GM12891 (cell line): ENCODE measurements around the gene SSR2.

ENCODE experiments used
- DNase-seq: peaks from one replicate; pipeline ENCODE4 v3.0.0; 2011; ENCODE audit warnings: low spot score; ENCODE audit not compliant: insufficient read length
- FAIRE-seq: peaks from 2 replicates; lab custom pipeline; 2011; peaks lifted over from hg19 to GRCh38; lab: Jason Lieb, UNC
- PAX5 ChIP-seq: IDR thresholded peaks from 2 replicates; pipeline ENCODE4 v1.6.1; 2011; ENCODE audit warnings: low read length, moderate library complexity, mild to moderate bottlenecking; ENCODE audit not compliant: insufficient read depth, severe bottlenecking
- POLR2A ChIP-seq: IDR thresholded peaks from 2 replicates; pipeline ENCODE4 v1.6.1; 2011; ENCODE audit warnings: low read depth, low read length, control low read depth
- POLR2AphosphoS5 ChIP-seq: IDR thresholded peaks from 2 replicates; pipeline ENCODE4 v1.6.1; 2011; ENCODE audit warnings: low read depth, low read length, control low read depth
- POU2F2 ChIP-seq: IDR thresholded peaks from 2 replicates; pipeline ENCODE4 v1.6.1; 2011; ENCODE audit warnings: low read depth, mild to moderate bottlenecking, control low read depth, low read length, moderate library complexity
- SPI1 ChIP-seq: IDR thresholded peaks from 2 replicates; pipeline ENCODE4 v1.6.1; 2011; ENCODE audit warnings: low read depth, low read length, control low read depth
- TAF1 ChIP-seq: IDR thresholded peaks from 2 replicates; pipeline ENCODE4 v1.6.1; 2011; ENCODE audit warnings: low read depth, low read length, control low read depth

SSR2 gene

DNA sequence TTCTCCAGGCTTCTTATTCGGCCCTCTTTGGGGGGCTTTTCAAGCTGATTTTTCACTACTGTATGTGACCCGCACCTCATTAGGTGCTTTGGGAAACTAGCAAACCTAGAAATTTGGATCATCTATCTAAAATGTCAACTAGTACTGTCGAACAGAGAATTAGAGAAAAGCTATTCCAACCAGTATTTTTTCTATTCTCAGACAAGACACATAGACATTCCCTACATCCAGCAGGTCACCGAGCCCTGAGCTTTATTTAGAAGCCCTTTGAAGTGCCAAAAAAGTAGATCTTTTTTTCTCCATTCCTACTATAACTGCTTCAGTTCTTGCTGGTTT is 310 bp upstream of the SSR2 start:
- TF ChIP-seq PAX5 (no peak), SPI1 (no peak), TAF1 (no peak), POLR2A (no peak), POLR2AphosphoS5 (no peak), POU2F2 (no peak)
- FAIRE-seq (no peak), DNase-seq (no peak)

DNA sequence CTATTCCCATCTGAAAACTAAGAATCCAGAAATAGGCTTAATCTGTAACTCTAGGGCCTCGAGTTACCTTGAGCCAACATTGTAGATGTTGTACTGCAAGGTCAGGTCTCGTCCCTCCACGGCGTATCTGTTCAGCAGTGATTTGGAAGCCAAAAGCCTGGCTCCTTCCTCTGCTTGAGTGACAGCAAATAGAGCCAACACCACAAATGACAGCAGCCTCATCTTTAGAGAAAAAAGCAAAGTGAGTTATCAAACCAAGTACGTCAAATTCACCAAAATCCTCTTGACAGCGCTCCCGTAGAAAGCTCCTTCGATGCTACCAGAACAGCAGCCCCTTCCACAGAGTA is 832 bp downstream of the SSR2 start:
- DNase-seq (no peak), FAIRE-seq (no peak)
- TF ChIP-seq PAX5 (no peak), POU2F2 (no peak), TAF1 (no peak), SPI1 (no peak), POLR2AphosphoS5 (no peak), POLR2A (no peak)

- FAIRE-seq (peak; percentile 28), DNase-seq (no peak)
- no peak for TF ChIP-seq SPI1
- no peak for TF ChIP-seq TAF1
- no peak for TF ChIP-seq PAX5
- TF ChIP-seq POLR2AphosphoS5: no peak
- TF ChIP-seq POLR2A: no peak
- no peak for TF ChIP-seq POU2F2
These were observed 5.9 kb downstream of the SSR2 start for GRCh38 chr1:156014829-156015228.

GRCh38 chr1:156012051-156012817 is 8.5 kb downstream of the SSR2 start:
- no peak for TF ChIP-seq TAF1
- peak; percentile 96 for TF ChIP-seq SPI1
- peak; percentile 52 for DNase-seq
- peak; percentile 86 for FAIRE-seq

DNA sequence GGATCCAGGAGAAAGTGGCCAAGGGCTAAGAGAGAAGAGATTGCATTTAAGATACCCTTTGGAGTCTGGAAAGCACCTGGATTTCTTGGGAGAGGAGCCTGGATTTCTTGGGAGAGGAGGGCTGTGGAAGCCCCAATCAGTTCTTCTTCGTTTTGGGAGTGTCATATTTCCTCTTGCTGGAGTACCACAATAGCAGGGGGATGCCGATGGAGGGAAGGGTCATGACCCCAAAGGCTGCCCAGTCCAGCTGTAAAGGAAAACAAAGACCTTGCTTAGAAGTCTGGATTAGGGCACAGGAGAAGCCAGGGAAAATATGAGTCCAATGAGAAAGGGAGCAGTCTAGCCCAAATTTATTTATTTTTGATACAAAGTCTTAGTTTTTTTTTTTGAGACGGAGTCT is 11.3 kb downstream of the SSR2 start:
- DNase-seq (no peak), FAIRE-seq (no peak)
- TF ChIP-seq TAF1: no peak
- no peak for TF ChIP-seq POU2F2
- no peak for TF ChIP-seq POLR2A
- no peak for TF ChIP-seq POLR2AphosphoS5
- TF ChIP-seq PAX5: no peak
- no peak for TF ChIP-seq SPI1

GRCh38 chr1:156006666-156007376 is 13.9 kb downstream of the SSR2 start:
- TF ChIP-seq PAX5 (no peak), SPI1 (no peak), TAF1 (no peak), POLR2A (no peak), POLR2AphosphoS5 (no peak), POU2F2 (no peak)
- DNase-seq (no peak), FAIRE-seq (no peak)

DNA sequence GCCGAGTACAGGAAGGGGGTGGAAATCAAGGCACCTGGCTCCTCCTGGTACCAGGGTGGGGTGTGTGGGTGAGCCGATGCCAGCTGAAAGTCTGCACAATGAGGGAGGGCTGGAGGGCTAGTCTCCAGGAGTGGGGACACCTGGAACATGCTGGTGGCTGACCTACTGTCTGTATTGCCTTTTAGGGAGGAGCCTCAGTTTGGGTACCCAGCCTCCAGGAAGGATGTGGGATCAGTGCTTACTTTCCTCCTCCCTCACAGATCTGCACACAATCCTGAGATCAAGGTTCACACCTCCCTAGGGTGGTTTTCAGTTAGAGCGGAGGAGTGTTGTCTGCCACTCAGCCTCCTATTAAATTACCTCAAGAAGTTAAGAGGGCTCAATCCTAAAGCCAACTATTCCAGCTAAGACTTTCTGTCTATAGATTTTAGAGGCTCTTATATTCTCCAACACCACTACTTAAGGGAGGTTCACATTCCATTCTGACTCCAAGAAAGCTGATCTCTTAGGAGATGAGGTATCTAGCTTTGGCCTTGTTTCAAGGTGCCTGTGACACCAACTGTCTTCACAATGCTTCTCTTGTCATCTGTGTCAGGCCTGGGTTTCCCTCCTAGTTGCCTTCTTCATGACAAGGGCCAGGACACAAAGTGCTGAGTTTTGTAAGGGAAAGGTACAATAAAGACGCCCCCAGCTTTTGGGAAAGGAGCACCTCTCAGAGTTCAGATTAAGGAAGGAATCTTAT is 15.7 kb downstream of the SSR2 start:
- TF ChIP-seq SPI1 (no peak), TAF1 (no peak), PAX5 (no peak), POLR2A (no peak), POU2F2 (no peak), POLR2AphosphoS5 (no peak)
- FAIRE-seq: no peak

DNA sequence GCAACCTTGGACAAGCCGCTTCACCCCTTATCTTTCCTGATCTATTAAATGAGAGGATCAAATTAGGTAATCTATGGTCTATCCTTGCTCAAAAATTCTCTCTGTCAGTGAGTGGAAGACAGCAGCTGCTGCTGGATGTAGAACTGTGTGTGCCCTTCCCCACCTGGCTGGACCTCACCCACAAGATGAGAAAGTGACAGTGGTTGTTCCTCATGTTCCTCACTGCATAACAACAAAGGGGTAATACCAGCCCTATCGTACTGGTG is 16.9 kb downstream of the SSR2 start:
- FAIRE-seq (no peak), DNase-seq (no peak)
- TF ChIP-seq SPI1 (no peak), POU2F2 (no peak), POLR2AphosphoS5 (no peak), TAF1 (no peak)

More for the DNA sequence above, 15.7 kb downstream of the SSR2 start:
- DNase-seq: no peak

DNA sequence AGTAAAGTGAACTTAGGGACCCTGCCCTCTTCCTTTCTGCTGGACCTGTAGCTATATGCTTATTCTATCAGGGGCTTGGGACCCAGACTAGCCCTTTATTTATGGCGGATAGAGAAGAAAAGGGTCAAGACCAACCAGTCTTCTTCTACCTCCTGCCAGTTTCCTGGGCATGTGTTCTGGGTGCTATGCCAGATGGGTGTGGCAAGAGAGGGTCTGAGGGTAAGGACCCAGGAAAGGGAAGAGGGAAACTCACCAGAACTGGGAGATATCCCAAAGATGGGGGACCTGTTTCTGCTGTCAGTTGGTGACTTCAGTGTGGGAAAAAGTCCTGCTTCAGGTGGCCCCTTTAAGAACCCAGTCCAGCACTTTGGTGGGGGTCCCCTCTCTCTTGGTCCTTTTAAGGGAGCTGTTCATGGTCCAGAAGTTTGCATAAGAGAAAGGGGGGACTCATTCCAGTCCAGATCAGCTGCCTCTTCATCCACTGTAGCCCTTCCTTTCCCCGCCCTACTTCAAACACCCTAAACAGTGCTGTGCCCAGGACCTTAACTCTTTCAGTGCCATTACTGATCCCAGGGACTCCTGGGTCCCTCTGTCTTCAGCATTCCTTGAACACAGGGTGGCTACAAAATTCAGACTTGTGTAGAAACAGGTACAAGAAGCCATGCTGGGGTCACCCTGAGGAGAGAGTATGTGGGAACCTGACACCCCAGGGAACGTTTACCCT is 18.4 kb downstream of the SSR2 start:
- FAIRE-seq (no peak), DNase-seq (no peak)
- no peak for TF ChIP-seq POU2F2
- TF ChIP-seq SPI1: no peak
- no peak for TF ChIP-seq PAX5
- no peak for TF ChIP-seq POLR2AphosphoS5
- TF ChIP-seq POLR2A: no peak
- TF ChIP-seq TAF1: no peak
